Smooth muscle cell (in vitro differentiated cells): ENCODE measurements around the gene MTCH1. TPM values are rescaled to one million over a fixed set of nuclear protein-coding genes. Genes with fewer than 3 reads are reported as not detected.

Source experiments
- DNase-seq: peaks from one replicate; lab custom pipeline; 2025; ENCODE audit not compliant: unreplicated experiment; lab: John Stamatoyannopoulos, UW
- H2AFZ ChIP-seq: fragments of 200-600 bp; sonication (generic); 2 replicates; pipeline ENCODE4 v1.6.0; 2016; ENCODE audit warnings: antibody characterized with exemption, low read depth, mild to moderate bottlenecking
- H3F3A ChIP-seq: fragments of 200-600 bp; sonication (generic); 2 replicates; pipeline ENCODE4 v1.6.0; 2017; ENCODE audit warnings: antibody characterized with exemption, low read depth
- H3K27ac ChIP-seq: fragments of 200-600 bp; sonication (generic); 2 replicates; pipeline ENCODE4 v1.5.1; 2016; ENCODE audit warnings: low read depth, mild to moderate bottlenecking
- H3K27me3 ChIP-seq: fragments of 200-600 bp; sonication (generic); 2 replicates; pipeline ENCODE4 v1.6.1; 2016; ENCODE audit warnings: low read depth, mild to moderate bottlenecking
- H3K36me3 ChIP-seq: fragments of 200-600 bp; sonication (generic); 2 replicates; pipeline ENCODE4 v1.5.1; 2016; ENCODE audit warnings: low read depth
- H3K4me1 ChIP-seq: fragments of 200-600 bp; sonication (generic); 2 replicates; pipeline ENCODE4 v1.5.1; 2016; ENCODE audit warnings: low read depth
- H3K4me2 ChIP-seq: fragments of 200-600 bp; sonication (generic); 2 replicates; pipeline ENCODE4 v1.6.0; 2016; ENCODE audit warnings: mild to moderate bottlenecking
- H3K4me3 ChIP-seq: fragments of 200-600 bp; sonication (generic); 2 replicates; pipeline ENCODE4 v1.5.1; 2016; ENCODE audit warnings: mild to moderate bottlenecking
- H3K79me2 ChIP-seq: fragments of 200-600 bp; sonication (generic); 2 replicates; pipeline ENCODE4 v1.6.0; 2016; ENCODE audit warnings: low read depth, mild to moderate bottlenecking
- H3K9ac ChIP-seq: fragments of 200-600 bp; sonication (generic); 2 replicates; pipeline ENCODE4 v1.6.0; 2016; ENCODE audit warnings: low read depth
- H3K9me3 ChIP-seq: fragments of 200-600 bp; sonication (generic); replicated peaks from 2 replicates; pipeline ENCODE4 v1.5.1; 2016; ENCODE audit warnings: low read depth
- H4K20me1 ChIP-seq: fragments of 200-600 bp; sonication (generic); 2 replicates; pipeline ENCODE4 v1.6.0; 2016; ENCODE audit warnings: low read depth
- WGBS: methylation state at CpG from one replicate; pipeline ENCODE4 v1.1.7; 2016; ENCODE audit warnings: low lambda C conversion rate; 5-methylcytosine and 5-hydroxymethylcytosine counted together
- polyA plus RNA-seq: library from polyadenylated mRNA; unstranded; fragments of >200 nt; fragmentation: Nextera tagmentation; extraction: Ambion mirVana; gene quantifications from 2 replicates; pipeline ENCODE4 v1.2.1, GENCODE V29; 2016
- total RNA-seq: library from RNA; depleted of rRNA; stranded (reverse); fragments of >200 nt; gene quantifications from 2 replicates; pipeline ENCODE4 v1.2.3, GENCODE V29; 2014
- TF ChIP-seq, protein P1 (sequence below): fragments of 200-600 bp; sonication (generic); IDR thresholded peaks from 2 replicates; pipeline ENCODE4 v1.5.1; 2017; ENCODE audit warnings: borderline replicate concordance, mild to moderate bottlenecking, antibody characterized with exemption; ENCODE audit not compliant: insufficient read depth, poor library complexity, severe bottlenecking

Gene MTCH1
- total and polyA plus RNA-seq, 2 experiments from 2014 or later = 200 to 517 TPM

DNA sequence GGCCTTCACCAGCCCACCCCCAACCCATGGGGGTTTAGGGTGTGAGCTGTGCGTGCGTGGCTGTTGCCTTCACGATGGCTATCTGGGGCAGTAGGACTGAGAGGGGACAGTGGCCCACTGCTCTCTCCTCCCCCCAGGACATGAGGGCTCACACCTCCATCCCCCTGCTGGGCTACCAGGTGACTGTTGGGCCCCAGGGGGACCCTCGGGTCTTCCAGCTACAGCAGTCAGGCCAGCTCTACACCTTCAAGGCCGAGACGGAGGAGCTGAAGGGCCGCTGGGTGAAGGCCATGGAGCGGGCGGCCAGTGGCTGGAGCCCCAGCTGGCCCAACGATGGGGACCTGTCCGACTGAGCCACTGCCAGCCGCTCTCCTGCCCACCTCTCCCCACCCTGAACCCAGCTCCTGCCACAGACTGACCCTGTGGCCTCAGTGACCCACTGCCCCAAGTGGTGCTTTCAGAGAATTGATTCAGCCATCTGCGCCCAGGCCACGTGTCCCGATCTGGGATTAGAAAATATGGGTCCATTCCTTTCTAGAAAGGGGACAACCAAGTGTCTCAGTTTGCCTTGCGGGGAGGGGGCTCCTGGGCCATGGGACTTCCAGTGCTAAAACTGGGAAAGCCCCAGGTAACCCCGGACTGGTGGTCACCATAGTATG lies 41.9 kb upstream of the MTCH1 start:
- TF ChIP-seq, protein P1, sequence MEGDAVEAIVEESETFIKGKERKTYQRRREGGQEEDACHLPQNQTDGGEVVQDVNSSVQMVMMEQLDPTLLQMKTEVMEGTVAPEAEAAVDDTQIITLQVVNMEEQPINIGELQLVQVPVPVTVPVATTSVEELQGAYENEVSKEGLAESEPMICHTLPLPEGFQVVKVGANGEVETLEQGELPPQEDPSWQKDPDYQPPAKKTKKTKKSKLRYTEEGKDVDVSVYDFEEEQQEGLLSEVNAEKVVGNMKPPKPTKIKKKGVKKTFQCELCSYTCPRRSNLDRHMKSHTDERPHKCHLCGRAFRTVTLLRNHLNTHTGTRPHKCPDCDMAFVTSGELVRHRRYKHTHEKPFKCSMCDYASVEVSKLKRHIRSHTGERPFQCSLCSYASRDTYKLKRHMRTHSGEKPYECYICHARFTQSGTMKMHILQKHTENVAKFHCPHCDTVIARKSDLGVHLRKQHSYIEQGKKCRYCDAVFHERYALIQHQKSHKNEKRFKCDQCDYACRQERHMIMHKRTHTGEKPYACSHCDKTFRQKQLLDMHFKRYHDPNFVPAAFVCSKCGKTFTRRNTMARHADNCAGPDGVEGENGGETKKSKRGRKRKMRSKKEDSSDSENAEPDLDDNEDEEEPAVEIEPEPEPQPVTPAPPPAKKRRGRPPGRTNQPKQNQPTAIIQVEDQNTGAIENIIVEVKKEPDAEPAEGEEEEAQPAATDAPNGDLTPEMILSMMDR = no peak
- Histone ChIP-seq H3K4me1 (no peaks in the 10 kb centered on the region), H3K9ac (no peak overlapping the region), H3K27ac (no peak overlapping the region), H3K4me2 (no peak overlapping the region), H3K4me3 (no peak overlapping the region), H2AFZ (no peak overlapping the region), H3K79me2 (no peaks in the 10 kb centered on the region), H3K36me3 (no peaks in the 10 kb centered on the region), H3F3A (no peaks in the 10 kb centered on the region), H3K27me3 (no peaks in the 10 kb centered on the region), H3K9me3 (no peaks in the 10 kb centered on the region), H4K20me1 (no peaks in the 10 kb centered on the region)
- WGBS = 94% methylated on average over 17 of the region's 17 CpGs
- DNase-seq = no peak

DNA sequence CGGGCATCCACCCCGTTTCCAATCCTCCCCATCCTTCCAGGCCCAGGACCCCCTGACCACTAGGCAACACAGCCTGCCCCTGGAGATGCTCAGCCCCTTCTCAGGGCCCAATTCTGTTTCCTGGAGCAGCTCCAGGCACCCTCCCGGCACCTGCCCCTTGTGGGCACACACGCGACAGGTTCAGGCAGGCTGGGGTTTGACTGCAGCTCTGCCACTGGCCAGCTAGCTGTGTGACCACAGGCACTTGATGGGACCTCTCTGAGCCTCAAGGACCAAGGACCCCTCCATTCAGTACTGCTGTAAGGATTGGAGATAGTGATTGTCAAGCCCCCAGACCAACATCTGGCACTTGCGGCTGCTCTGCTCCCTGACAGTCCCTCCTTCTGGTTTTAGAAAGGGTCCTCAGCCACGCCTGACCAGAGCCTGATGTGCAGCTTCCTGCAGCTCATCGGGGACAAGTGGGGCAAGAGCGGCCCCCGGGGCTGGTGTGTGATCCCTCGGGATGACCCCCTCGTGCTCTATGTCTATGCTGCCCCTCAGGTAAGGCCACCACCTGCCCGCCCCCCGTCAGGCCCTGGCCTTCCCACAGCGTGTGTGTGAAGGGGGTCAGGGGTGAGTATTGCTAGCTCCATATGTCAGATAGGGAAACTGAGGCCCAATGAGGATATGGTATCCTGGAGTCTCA lies 41.2 kb upstream of the MTCH1 start:
- Histone ChIP-seq H3K4me1 (no peaks in the 10 kb centered on the region), H3K9ac (no peak overlapping the region), H3K36me3 (no peaks in the 10 kb centered on the region), H3K79me2 (no peaks in the 10 kb centered on the region), H4K20me1 (no peaks in the 10 kb centered on the region), H2AFZ (no peak overlapping the region), H3K27me3 (no peaks in the 10 kb centered on the region), H3F3A (no peaks in the 10 kb centered on the region), H3K9me3 (no peaks in the 10 kb centered on the region), H3K27ac (no peak overlapping the region), H3K4me2 (no peak overlapping the region), H3K4me3 (no peak overlapping the region)
- TF ChIP-seq, protein P1 = no peak
- 93% methylated on average over 15 of the region's 15 CpGs for WGBS
- no peak for DNase-seq

- no peaks in the 10 kb centered on the region for H4K20me1 ChIP-seq
- no peaks in the 10 kb centered on the region for H3K36me3 ChIP-seq
- no peaks in the 10 kb centered on the region for H3K79me2 ChIP-seq
- no peak overlapping the region for H3K27ac ChIP-seq
- H3K9me3 ChIP-seq = no peaks in the 10 kb centered on the region
- DNase-seq = no peak
- no peaks in the 10 kb centered on the region for H3K4me1 ChIP-seq
- TF ChIP-seq, protein P1 = no peak
- 89% methylated on average over 24 of the region's 24 CpGs for WGBS
- H3K4me3 ChIP-seq = no peak overlapping the region
- H3K4me2 ChIP-seq = no peak overlapping the region
- H3K9ac ChIP-seq = no peak overlapping the region
- no peaks in the 10 kb centered on the region for H3K27me3 ChIP-seq
- no peak overlapping the region for H2AFZ ChIP-seq
- H3F3A ChIP-seq = no peaks in the 10 kb centered on the region
Observed at GRCh38 chr6:37025621-37026466, 39.8 kb upstream of the MTCH1 start.
